Testis (tissue), 2 donors: ENCODE data around the gene TMEM121.

Experiments
- POLR2A ChIP-seq: fragments of 450-650 bp; IDR thresholded peaks from one replicate; pipeline ENCODE4 v1.6.1; 2017; ENCODE audit warnings: antibody characterized with exemption, mild to moderate bottlenecking, moderate library complexity
- TF ChIP-seq, protein P1 (sequence below), 3 experiments: fragments of 450-650 bp in 2 of 3; fragments of 200-600 bp in 1 of 3; sonication (generic) in 1 of 3; IDR thresholded peaks; one replicate each; pipeline ENCODE4 v1.5.1; 2016 to 2019; ENCODE audit warnings: antibody characterized with exemption in 3 of 3, mild to moderate bottlenecking in 2 of 3, moderate library complexity in 1 of 3

DNA sequence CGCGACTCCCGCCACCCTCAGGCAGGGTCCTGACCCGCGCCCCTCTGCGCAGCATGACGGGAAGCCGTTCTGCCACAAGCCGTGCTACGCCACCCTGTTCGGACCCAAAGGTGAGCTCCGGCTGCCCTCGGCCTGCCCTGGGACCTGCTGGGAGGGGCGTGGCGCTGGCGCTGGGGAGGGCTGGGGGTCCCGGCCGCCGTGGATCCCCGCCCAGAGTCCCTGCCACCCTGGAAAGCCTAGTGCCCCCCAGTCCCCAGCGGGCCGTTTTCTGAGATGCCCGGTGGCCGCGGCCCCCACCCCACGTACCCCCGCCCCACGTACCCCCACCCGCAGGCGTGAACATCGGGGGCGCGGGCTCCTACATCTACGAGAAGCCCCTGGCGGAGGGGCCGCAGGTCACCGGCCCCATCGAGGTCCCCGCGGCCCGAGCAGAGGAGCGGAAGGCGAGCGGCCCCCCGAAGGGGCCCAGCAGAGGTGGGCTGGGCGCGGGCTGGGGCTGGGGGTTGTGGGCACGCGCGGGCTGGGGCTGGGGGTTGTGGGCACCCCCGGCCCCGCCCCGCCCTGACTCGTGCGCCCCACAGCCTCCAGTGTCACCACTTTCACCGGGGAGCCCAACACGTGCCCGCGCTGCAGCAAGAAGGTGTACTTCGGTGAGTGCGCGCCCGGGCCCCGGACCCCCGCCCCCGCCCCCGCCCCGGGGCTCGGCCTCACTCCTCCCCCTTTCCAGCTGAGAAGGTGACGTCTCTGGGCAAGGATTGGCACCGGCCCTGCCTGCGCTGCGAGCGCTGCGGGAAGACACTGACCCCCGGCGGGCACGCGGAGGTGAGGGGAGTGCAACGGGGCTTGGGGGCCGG lies 47.8 kb upstream of the TMEM121 start:
- TF ChIP-seq, protein P1, sequence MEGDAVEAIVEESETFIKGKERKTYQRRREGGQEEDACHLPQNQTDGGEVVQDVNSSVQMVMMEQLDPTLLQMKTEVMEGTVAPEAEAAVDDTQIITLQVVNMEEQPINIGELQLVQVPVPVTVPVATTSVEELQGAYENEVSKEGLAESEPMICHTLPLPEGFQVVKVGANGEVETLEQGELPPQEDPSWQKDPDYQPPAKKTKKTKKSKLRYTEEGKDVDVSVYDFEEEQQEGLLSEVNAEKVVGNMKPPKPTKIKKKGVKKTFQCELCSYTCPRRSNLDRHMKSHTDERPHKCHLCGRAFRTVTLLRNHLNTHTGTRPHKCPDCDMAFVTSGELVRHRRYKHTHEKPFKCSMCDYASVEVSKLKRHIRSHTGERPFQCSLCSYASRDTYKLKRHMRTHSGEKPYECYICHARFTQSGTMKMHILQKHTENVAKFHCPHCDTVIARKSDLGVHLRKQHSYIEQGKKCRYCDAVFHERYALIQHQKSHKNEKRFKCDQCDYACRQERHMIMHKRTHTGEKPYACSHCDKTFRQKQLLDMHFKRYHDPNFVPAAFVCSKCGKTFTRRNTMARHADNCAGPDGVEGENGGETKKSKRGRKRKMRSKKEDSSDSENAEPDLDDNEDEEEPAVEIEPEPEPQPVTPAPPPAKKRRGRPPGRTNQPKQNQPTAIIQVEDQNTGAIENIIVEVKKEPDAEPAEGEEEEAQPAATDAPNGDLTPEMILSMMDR (IDR thresholded peaks at IDR 0.05), result no peak
- no peak for TF ChIP-seq POLR2A
